ENCODE data around the gene ATG5.

The ATG5 gene

DNA sequence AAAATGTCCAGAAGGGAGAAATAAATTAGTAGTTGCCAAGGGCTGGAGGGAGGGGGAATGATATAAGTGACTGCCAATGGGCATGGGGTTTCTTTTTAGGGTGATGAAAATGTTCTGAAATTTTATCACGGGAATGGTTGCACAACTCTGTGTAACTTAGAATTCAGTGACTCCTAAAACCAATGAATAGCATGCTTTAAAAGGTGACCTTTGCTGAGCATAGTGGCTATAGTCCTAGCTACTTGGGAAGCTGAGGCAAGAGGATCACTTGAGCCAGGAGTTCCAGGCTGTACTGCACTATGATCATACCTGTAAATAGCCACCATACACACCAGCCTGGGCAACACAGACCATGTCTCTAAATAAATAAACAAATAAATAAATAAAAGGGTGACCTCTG lies 109.0 kb downstream of the ATG5 start:
- DNase-seq: no peak

DNA sequence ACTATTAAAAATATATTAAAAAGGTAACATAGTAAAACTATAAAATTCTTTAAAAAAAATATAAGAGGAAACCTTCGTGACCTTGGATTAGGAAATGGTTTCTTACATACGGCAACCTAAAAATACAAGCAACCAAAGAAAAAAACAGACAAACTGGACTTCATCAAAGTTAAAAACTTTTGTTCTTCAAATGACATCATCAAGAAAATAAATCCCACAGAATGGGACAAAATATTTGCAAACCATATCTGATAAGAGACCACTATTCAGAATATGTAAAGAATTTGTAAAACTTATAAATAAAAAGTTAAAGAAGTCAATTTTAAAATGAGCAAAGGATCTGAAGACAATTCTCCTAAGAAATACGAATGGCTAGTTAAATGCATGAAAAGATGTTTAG lies 110.0 kb downstream of the ATG5 start:
- no peak for DNase-seq

GRCh38 chr6:106214531-106214930 lies 111.0 kb downstream of the ATG5 start:
- no peak for DNase-seq

GRCh38 chr6:106213660-106214289 lies 111.8 kb downstream of the ATG5 start:
- DNase-seq: no peak

- DNase-seq: no peak
Measured at GRCh38 chr6:106212576-106212975, 113.0 kb downstream of the ATG5 start.

GRCh38 chr6:106206905-106207304 lies 118.7 kb downstream of the ATG5 start:
- DNase-seq: no peak

DNA sequence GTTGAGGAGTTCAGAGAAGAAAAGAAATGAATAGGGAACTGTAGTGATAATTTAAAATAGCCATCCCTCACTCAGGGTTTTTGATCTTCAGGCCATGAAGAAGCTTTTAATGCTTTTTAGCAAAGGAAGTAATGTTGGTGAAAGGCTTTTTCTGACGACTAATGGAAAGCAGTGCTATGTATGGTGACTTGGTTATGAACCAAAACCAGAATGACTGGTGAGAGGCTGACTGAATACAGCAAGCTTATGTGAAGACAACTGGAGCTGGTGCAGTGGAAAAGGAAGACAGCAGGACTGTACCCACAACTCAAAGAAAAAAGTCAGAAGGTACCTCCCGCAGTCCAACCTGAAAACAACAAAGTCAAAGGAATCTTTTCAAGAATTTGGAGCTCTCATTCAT lies 120.6 kb downstream of the ATG5 start:
- no peak for DNase-seq

GRCh38 chr6:106199998-106200397 lies 125.6 kb downstream of the ATG5 start:
- DNase-seq: no peak

- no peak for DNase-seq
Measured at GRCh38 chr6:106199331-106199730, 126.2 kb downstream of the ATG5 start.

DNA sequence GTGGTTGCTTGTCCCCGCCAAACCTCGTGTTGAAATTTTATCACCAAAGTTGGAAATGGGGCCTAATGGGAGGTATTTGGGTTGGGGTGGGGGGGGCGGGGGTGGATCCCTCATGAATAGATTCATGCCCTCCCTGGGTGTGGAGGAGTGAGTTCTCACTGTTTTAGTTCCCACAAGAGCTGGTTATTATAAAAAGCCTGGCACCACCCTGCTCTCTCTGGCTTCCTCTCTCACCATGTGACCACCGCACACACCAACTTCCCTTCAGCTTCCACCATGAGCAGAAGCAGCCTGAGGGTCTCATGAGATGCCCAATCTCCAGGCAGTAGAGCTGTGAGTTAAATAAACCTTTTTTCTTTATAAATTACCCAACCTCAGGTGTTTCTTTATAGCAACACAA lies 128.1 kb downstream of the ATG5 start:
- DNase-seq: no peak

- no peak for DNase-seq
Measured at GRCh38 chr6:106194949-106195921, 130.3 kb downstream of the ATG5 start.

- DNase-seq: no peak
Measured at GRCh38 chr6:106192824-106193223, 132.7 kb downstream of the ATG5 start.

- DNase-seq: no peak
Measured at GRCh38 chr6:106188104-106188794, 137.3 kb downstream of the ATG5 start.

- no peak for DNase-seq
Measured at GRCh38 chr6:106187424-106187982, 138.1 kb downstream of the ATG5 start.

DNA sequence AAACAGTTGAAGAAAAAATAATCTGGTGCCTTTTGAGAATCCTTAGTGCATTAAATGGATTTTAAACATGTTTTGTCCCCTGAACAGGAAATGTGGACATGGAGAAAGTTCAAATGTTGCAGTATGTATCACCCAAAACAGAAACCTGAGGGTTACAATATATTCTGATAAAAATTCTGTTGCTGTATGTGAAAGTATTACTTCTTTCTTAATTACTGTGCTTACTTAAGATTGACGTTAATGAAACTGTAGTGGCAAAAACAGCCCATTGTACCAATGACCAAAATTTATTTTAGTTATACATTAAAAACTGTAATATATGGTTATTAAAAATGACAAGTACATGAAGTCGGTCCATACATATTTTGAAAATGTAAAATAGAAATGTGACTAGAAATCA lies 138.8 kb downstream of the ATG5 start:
- no peak for DNase-seq

- DNase-seq: no peak
Measured at GRCh38 chr6:106186172-106186571, 139.4 kb downstream of the ATG5 start.

DNA sequence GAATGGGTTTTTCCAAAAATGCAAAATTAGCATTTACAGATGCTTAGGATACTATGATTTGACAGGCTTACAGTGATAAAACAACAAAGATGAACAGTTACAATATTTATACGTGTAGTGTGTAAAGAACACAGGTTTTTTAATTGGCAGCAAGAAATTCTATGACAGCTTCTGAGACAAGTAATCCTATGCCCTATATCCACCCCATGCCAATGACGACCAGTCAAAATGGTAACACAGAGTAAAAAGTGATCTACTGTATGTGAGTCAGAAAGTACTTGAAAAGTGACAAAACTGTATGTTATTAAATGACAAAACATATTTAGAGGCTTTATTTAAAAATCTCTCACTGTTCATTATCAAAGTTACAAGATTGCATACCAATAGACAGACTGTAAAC lies 139.9 kb downstream of the ATG5 start:
- no peak for DNase-seq

DNA sequence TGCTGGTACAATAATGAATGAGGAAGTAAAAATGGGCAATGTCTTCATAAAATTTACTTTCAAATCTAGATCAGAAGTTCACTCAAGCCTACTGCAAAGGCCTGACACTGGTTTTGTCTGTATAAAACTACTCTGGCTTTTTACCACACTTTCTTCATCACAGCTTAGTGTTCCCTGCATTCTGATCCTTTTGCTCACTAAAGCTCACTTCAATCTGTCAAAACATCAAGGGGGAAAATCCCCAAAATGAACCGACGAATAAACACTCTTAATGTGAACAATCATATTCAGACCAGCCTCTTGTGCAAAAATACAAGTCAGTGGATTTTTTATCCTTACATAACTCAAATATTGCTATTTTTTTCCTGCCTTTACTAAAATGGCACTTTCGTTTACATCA lies 140.9 kb downstream of the ATG5 start:
- DNase-seq: no peak

DNA sequence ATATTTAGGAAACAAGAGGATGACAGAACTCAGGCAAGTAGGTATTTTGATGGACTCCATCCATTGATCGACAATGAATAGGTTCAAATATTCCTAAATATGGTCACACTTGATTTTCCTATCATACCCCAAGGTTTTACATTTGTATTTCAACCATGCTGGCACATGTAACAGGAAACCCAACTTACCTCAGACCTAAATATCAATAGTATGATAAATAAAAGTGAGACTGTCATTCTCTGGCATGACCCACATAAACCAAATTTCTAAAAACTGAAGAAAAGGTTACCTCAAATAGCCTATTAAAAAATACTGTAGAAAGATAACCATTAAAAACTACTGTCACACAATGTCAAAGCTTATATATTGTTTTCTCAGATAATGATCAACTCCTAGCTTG lies 142.1 kb downstream of the ATG5 start:
- no peak for DNase-seq

DNA sequence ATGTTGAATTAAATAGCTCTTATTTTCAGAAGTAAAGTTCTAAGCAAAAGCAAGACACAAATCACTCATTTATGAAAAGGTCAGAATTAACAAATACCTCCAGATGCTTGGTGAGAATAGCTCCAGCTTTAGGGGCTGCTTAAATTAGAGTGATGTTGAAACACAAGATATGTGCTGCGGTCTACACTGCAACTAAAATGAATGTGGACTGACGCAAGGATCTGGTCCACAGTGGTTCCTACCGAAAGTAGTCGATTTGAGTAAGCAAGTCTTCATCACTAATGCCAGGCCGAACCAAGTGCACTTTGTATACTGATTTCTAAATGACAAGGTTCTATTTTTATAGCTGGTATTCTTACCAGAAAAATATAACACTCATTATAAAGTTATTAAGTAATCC lies 143.1 kb downstream of the ATG5 start:
- DNase-seq: no peak

DNA sequence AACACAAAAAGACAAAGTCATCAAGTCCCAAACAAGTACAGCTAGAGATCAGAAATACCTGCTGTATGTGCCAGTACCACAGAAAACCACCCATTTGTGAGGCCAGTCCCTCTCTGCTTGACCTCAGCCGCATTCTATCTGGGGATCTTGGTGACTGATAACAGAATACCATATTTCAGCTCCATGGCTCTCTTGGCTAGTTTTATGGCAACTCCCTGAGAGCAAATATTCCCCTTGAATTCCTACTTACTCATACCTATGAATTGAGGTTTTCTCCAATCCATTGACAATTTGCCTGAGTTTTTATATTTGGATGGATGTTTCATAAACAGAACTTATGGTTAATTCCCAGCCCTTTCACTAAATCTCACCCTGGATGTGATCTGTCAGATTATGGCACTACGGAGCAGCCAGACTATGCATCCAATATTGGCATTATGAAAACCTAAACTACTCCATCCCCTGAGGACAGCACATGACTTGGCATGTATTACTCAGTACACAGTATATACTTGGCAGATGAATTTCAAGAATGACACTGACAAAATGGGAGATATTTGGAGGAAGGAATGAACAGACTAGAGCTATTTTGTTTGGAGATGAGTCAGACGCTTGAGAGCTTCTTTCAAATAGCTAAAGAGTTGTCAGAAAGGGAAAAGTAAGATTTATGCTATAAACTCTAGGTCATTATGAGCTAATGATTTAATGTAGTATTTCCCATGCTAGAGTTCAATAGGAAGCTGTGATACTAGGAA lies 143.7 kb downstream of the ATG5 start:
- DNase-seq: no peak

DNA sequence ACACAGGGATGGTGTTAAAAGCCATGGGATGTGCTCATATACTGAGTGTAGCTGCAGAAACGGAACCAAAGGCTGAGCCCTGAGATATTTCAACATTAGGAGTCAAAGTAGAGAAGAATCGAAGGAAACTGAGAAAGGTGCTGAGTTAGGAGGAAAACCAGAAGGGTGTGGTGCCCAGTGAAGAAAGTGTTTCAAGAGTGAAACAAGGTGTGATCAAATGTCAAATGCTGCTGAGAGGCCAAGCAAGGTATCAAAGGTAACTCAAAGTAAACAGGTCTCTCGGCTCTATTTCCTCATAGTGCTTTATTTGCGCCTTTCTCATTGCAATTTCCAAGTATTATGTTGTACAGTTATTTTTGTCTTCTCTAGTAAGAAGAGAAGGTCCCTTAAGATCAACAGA lies 145.4 kb downstream of the ATG5 start:
- no peak for DNase-seq
